Thoracic aorta (tissue), 2 donors: ENCODE data around the gene STATH. TPM values are rescaled to one million over a fixed set of nuclear protein-coding genes. Genes with fewer than 3 reads are reported as not detected.

Experiments
- ATAC-seq: fragments of 150-250 bp; one replicate; pipeline ENCODE4 v1.8.0; 2017; ENCODE audit warnings: low read depth; ENCODE audit not compliant: insufficient number of reproducible peaks, low FRiP score
- DNase-seq: peaks from one replicate; pipeline ENCODE4 v3.0.0-alpha.2; 2020; ENCODE audit warnings: low spot score
- H3K27ac ChIP-seq, 2 donors: fragments of 200-600 bp; sonication (generic); 1 replicate in 1 of 2; 2 replicates in 1 of 2; pipeline ENCODE4 v1.5.1; 2016; ENCODE audit warnings: mild to moderate bottlenecking in 2 of 2, moderate library complexity in 2 of 2
- H3K27me3 ChIP-seq: fragments of 200-600 bp; sonication (generic); replicated peaks from 2 replicates; pipeline ENCODE4 v1.6.0; 2016; ENCODE audit warnings: mild to moderate bottlenecking; ENCODE audit not compliant: insufficient read depth
- H3K36me3 ChIP-seq: fragments of 200-600 bp; sonication (generic); one replicate; pipeline ENCODE4 v1.5.1; 2016
- H3K4me1 ChIP-seq, 2 donors: fragments of 200-600 bp; sonication (generic); 1 replicate in 1 of 2; 2 replicates in 1 of 2; pipeline versions ENCODE4 v1.5.1 to v1.6.0; 2016; ENCODE audit warnings: low read depth in 2 of 2, mild to moderate bottlenecking in 1 of 2; ENCODE audit not compliant: control insufficient read depth in 1 of 2
- H3K4me3 ChIP-seq: fragments of 200-600 bp; sonication (generic); 2 replicates; pipeline ENCODE4 v1.5.1; 2016; ENCODE audit warnings: mild to moderate bottlenecking
- H3K9me3 ChIP-seq: fragments of 200-600 bp; sonication (generic); 2 replicates; pipeline ENCODE4 v1.5.1; 2016
- total RNA-seq, 2 donors: library from RNA; depleted of rRNA; stranded (reverse); fragments of >200 nt; gene quantifications; one replicate each; pipeline versions ENCODE4 v1.1.0 to v1.2.3, GENCODE V29; 2016
- TF ChIP-seq, protein P1 (sequence below): fragments of 200-600 bp; sonication (generic); IDR thresholded peaks from one replicate; pipeline ENCODE4 v1.5.1; 2019; ENCODE audit warnings: antibody characterized with exemption

STATH gene
- total RNA-seq, 2 donors from 2014 or later = not detected

DNA sequence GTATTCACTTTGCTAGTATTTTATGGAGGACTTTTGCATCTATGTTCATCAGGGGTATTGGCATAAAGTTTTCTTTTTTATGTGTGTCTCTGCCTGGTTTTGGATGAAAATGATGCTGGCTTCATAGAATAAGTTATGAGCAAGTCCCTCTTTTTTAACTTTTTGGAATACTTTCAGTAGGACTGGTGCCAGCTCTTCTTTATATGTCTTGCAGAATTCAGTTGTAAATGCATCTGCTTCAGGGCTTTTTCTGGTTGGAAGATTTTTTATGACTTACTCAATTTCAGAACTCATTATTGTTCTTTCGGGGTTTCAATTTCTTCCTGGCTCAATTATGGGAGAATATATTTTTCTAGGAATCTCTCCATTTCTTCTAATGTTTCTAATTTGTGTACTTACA lies 21.1 kb upstream of the STATH start:
- no peaks in the 10 kb centered on the region for H3K9me3 ChIP-seq
- H3K27ac ChIP-seq = no peak overlapping the region
- H3K36me3 ChIP-seq = no peaks in the 10 kb centered on the region
- H3K27me3 ChIP-seq = no peaks in the 10 kb centered on the region
- H3K4me1 ChIP-seq = no peaks in the 10 kb centered on the region
- no peak overlapping the region for H3K4me3 ChIP-seq
- DNase-seq (no peak), ATAC-seq (no peak)
- TF ChIP-seq, protein P1, sequence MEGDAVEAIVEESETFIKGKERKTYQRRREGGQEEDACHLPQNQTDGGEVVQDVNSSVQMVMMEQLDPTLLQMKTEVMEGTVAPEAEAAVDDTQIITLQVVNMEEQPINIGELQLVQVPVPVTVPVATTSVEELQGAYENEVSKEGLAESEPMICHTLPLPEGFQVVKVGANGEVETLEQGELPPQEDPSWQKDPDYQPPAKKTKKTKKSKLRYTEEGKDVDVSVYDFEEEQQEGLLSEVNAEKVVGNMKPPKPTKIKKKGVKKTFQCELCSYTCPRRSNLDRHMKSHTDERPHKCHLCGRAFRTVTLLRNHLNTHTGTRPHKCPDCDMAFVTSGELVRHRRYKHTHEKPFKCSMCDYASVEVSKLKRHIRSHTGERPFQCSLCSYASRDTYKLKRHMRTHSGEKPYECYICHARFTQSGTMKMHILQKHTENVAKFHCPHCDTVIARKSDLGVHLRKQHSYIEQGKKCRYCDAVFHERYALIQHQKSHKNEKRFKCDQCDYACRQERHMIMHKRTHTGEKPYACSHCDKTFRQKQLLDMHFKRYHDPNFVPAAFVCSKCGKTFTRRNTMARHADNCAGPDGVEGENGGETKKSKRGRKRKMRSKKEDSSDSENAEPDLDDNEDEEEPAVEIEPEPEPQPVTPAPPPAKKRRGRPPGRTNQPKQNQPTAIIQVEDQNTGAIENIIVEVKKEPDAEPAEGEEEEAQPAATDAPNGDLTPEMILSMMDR = no peak

DNA sequence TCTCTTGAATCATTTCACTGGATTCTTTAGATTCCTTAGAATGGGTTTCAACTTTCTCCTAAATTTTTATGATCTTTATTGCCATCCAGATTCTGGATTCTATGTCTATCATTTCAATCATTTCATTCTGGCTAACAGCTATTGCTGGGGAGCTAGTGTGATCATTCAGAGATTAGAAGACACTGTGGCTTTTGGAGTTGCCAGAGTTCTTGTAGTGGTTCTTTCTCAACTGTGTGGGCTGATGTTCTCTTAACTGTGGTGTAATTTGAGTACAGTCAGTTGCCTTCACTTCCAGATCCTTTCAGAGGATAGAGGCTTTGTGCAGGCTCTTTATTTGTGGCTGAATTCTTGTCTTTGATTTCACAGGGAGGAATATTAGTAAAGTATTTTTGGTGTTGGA lies 18.2 kb upstream of the STATH start:
- Histone ChIP-seq H3K4me3 (no peak overlapping the region), H3K4me1 (no peaks in the 10 kb centered on the region), H3K36me3 (no peaks in the 10 kb centered on the region), H3K27ac (no peak overlapping the region), H3K27me3 (no peaks in the 10 kb centered on the region), H3K9me3 (no peaks in the 10 kb centered on the region)
- DNase-seq = no peak
- TF ChIP-seq, protein P1 = no peak
- ATAC-seq = no peak

DNA sequence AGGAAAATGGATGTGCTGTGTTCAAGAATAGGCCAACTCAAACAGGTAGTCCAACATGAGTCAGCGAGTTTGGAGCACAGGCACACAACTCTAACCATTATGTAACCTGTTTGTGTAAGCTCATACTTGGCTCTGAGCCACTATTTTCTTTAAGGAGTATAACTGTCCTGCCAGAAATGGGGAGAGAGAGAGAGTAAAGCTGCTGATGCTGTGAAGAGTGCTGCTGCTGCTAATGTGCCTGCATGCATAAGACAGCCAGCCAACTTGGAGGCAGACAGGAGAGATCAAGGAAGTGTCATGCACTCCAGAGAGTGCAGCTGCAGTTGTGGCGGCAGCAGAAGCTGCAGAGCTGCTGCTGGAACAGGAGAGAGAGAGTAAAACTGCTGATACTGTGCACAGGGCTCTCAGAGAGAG lies 11.7 kb upstream of the STATH start:
- no peak for DNase-seq
- no peaks in the 10 kb centered on the region for H3K27me3 ChIP-seq
- no peak overlapping the region for H3K27ac ChIP-seq
- H3K36me3 ChIP-seq = no peaks in the 10 kb centered on the region
- no peak for ATAC-seq
- no peak overlapping the region for H3K4me3 ChIP-seq
- no peaks in the 10 kb centered on the region for H3K4me1 ChIP-seq
- TF ChIP-seq, protein P1 = no peak
- H3K9me3 ChIP-seq = no peaks in the 10 kb centered on the region

DNA sequence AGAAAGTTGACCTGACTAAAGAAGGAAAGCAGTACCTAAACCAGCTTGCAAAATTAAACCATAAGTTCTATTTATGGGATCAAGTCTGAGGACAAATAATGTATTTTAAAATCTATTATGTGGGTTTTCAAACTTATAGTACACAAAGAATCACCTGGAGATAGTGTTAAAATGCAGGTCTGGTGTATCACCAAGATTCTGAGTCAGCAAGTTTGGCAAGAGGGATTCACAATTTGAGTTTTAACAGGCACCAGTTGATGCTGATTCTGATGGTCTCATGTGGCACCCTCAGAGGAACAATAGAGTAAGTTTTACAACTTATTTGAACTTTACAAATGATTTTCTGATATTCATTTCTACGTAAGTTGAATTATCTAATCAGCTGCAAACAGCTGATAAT lies 9.1 kb upstream of the STATH start:
- Histone ChIP-seq H3K9me3 (no peaks in the 10 kb centered on the region), H3K36me3 (no peaks in the 10 kb centered on the region), H3K4me3 (no peak overlapping the region), H3K27me3 (no peaks in the 10 kb centered on the region), H3K4me1 (no peaks in the 10 kb centered on the region), H3K27ac (no peak overlapping the region)
- no peak for ATAC-seq
- no peak for DNase-seq
- TF ChIP-seq, protein P1 = no peak

DNA sequence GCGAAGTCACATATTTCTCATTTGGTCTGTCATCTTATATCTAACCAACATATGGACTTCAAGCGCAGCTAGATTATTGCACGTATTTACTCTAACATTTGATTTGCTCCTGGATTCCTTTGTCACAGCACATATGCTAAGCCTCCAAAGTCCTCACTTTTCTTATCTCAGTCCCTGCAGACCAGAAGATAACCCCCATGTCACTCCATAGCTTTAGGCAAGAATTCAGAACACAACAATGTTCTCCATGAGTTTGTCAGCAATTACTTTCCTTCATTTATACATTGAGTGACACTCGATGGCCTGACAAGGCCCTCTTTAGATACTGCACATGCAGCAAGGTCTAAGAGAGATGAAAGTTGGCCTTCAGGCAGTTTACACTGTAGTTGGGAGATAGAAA lies 4.8 kb upstream of the STATH start:
- DNase-seq (no peak), ATAC-seq (no peak)
- TF ChIP-seq, protein P1 = no peak
- no peak overlapping the region for H3K27ac ChIP-seq
- no peaks in the 10 kb centered on the region for H3K9me3 ChIP-seq
- H3K27me3 ChIP-seq = no peaks in the 10 kb centered on the region
- no peaks in the 10 kb centered on the region for H3K36me3 ChIP-seq
- H3K4me3 ChIP-seq = no peak overlapping the region
- no peaks in the 10 kb centered on the region for H3K4me1 ChIP-seq
